22Rv1 (cell line): ENCODE measurements around the gene RALGAPA1.
"Not testable (repeated sequence)": the region's sequence is repeated elsewhere in the genome, so short reads cannot be mapped to it uniquely, and the experiment has no call there.

Source experiments
- H3K27ac ChIP-seq: fragments of 450-650 bp; 2 replicates; pipeline ENCODE4 v1.5.1; 2017
- ZFX ChIP-seq: fragments of 450-650 bp; IDR thresholded peaks from 2 replicates; pipeline ENCODE4 v1.6.1; 2017; ENCODE audit warnings: antibody characterized with exemption, borderline replicate concordance
- TF ChIP-seq, protein P1 (sequence below): fragments of 450-650 bp; IDR thresholded peaks from 2 replicates; pipeline ENCODE4 v1.5.1; 2017; ENCODE audit warnings: mild to moderate bottlenecking

Gene RALGAPA1

DNA sequence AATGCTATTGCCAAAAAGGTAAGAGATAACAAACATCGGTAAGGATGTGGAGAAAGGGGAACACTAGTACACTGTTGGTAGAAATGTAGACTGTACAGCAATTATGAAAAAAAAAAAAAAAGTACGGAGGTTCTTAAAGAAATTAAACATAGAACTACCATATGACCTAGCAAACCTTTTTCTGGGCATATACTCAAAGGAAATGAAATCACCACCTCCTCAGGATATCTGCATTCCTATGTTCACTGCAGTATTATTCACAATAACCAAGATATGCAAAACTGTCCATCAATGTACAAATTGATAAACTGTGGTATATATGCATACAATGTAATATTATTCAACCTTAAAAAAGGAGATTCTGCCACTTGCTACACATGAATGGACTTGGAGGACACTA lies 214.5 kb downstream of the RALGAPA1 start:
- TF ChIP-seq ZFX: no peak
- TF ChIP-seq, protein P1, sequence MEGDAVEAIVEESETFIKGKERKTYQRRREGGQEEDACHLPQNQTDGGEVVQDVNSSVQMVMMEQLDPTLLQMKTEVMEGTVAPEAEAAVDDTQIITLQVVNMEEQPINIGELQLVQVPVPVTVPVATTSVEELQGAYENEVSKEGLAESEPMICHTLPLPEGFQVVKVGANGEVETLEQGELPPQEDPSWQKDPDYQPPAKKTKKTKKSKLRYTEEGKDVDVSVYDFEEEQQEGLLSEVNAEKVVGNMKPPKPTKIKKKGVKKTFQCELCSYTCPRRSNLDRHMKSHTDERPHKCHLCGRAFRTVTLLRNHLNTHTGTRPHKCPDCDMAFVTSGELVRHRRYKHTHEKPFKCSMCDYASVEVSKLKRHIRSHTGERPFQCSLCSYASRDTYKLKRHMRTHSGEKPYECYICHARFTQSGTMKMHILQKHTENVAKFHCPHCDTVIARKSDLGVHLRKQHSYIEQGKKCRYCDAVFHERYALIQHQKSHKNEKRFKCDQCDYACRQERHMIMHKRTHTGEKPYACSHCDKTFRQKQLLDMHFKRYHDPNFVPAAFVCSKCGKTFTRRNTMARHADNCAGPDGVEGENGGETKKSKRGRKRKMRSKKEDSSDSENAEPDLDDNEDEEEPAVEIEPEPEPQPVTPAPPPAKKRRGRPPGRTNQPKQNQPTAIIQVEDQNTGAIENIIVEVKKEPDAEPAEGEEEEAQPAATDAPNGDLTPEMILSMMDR: no peak
- no peak overlapping the region for H3K27ac ChIP-seq

DNA sequence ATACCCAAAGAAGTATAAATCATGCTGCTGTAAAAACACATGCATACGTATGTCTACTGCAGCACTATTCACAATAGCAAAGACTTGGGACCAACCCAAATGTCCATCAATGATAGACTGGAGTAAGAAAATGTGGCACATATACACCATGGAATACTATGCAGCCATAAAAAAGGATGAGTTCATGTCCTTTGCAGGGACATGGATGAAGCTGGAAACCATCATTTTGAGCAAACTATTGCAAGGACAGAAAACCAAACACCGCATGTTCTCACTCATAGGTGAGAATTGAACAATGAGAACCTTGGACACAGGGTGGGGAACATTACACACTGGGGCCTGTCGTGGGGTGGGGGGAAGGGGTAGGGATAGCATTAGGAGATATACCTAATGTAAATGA lies 221.7 kb downstream of the RALGAPA1 start:
- H3K27ac ChIP-seq: not testable (repeated sequence)

DNA sequence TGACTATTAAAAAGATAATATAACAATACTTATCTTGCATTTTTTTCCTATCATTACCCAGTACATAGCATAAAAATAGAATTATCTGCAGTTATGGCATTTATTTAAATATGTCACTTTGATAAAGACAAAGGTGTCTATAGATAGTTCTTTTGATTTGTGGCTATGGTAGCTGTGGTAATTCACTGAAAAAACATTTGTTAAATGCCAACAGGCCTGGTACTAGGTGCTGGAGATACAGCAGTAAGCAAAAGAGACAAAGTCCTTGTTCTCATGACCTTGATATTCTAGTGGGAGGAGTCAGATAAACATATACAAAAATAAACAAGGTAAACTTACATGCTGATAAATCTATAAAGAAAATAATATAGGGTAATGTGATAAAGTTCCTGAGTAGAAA lies 230.5 kb downstream of the RALGAPA1 start:
- no peak overlapping the region for H3K27ac ChIP-seq
- no peak for TF ChIP-seq ZFX
- TF ChIP-seq, protein P1: no peak

DNA sequence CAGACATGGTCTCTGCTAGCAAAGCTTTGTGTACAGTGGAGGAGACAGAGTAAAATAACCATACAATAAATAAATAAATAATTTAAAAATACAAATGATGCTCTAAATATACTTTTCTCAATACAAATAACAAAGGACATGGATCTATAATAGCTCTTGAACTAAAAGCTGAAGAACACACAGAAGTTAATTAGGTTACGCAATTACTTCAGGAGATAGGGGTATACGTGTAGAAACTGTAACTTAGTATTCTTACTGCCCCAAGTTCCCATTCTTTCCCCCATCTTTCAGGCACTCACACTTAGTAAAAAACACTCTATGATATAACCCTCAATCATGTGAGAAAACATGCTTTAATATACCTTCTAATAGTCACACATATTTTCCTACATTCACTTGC lies 231.0 kb downstream of the RALGAPA1 start:
- TF ChIP-seq ZFX: no peak
- TF ChIP-seq, protein P1: no peak
- H3K27ac ChIP-seq: no peak overlapping the region

DNA sequence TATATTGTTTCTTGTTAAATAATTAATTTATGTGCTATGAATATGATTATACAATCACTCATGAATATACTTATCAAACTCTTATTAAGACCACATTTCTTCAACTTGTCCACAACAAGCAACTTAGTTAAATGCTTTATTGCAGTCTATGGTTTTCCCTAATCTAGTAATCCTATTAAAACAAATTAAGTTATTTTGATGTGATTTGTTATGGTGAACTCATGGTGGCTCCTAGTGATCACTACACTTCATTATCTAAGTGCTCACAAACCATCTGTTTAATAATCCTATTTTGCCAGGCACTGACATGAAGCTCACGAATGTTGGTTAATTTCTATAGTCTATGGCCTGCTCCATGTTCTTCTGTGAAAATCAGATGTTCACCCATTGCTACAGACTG lies 232.2 kb downstream of the RALGAPA1 start:
- no peak for TF ChIP-seq ZFX
- TF ChIP-seq, protein P1: no peak
- H3K27ac ChIP-seq: no peak overlapping the region

DNA sequence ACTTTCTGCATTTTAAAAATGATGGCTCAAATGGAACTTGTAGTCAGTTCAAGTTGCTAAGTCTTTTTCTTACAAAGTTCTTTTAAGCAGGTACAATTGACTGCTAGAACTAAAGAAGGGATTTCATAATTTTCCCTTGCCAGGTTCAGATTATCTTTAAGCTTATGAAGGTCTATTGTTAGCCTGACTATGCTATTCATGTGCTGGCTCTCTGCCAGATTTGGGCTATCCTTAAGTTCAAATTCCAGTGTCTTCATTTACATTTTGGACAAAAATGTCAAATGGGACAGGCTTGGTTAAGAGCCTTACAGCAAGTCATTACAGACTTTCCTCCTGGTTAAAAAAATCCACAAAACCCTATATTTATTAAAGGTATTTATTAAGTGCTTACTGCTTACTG lies 232.8 kb downstream of the RALGAPA1 start:
- no peak overlapping the region for H3K27ac ChIP-seq
- TF ChIP-seq, protein P1: no peak
- no peak for TF ChIP-seq ZFX

DNA sequence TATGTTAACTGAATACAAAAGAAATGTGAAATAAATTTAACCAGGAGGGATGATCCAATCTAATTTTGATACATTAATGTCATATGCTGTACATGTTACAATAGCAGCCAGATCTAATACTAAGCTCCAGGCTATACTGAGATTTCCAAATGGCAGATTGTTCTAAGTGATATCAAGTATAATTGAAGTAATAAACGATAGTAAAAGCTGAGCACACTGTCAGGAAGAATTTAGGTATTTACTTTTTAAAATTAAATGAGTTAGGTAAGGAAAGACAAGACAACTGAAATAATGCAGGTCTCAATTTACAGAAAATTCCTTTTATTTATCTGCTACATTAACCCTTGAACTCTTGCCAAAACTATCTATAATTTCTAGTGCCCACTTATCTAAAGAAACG lies 235.2 kb downstream of the RALGAPA1 start:
- H3K27ac ChIP-seq: no peak overlapping the region
- TF ChIP-seq, protein P1: no peak
- TF ChIP-seq ZFX: no peak

DNA sequence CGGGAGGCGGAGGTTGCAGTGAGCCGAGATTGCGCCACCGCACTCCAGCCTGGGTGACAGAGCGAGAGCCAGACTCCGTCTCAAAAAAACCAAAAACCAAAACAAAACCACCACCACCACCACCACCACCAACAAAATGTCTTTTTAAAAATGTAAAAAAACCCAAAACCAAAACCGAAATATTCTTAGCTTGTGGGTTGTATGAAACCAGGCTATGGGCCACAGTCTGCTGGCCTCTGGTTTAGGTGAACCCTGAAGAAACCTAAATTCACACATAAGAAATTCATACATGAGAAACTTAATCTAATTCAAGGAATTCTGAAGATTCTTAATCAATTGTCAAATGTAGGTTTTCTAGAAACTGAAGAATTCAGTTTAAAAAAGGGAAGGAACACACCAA lies 237.5 kb downstream of the RALGAPA1 start:
- TF ChIP-seq ZFX: no peak
- TF ChIP-seq, protein P1: no peak
- no peak overlapping the region for H3K27ac ChIP-seq
